ENCODE measurements around the gene MS4A6A.

Gene MS4A6A

DNA sequence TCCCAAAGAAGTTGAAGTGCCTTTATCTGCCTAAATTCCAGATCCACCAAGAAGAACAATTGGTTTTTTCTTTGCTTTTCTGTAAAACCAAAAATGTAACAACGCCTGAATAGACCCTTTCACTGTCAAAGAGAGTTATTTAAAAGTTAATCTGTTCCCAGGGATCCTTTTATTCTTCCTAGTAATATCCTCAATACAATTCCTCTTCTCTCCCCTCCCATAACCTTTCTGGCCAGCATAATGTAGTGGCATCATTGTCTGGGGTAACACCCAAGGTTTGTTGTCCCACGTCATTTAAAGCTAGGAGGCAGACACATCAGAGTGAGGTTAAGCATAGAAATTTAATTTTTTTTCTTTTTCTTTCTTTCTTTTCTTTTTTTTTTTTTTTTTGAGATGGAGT lies 54.5 kb downstream of the MS4A6A start:
- DNase-seq (ENCODE audit: low read depth): no peak
- no peak for TF ChIP-seq CTCF (IDR thresholded peaks at IDR 0.05; ENCODE audit: control insufficient read depth, extremely low read depth, insufficient read depth)
- H3K4me3 ChIP-seq (ENCODE audit: low read depth, low read length): no peak overlapping the region

DNA sequence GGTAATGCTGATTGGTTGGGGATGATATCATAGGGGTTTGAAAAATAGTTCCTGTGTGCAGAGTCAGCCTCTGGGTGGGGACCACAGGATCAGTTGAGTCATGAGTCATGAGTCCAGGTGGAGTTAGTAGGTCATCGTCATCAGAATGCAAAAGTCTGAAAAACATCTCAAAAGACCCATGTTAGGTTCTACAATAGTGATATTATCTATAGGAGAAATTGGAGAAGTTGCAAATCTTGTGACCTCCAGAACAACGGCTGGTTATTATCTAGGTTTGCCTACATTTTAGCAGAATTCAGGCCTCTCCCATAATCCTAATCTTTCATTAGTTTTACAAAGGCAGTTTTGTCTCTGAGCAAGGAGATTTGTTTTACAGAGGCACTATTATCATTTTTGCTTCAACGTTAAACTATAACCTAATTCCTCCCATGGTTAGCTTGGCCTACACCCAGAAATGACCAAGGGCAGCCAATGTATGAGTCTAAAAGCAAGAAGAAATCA lies 55.5 kb downstream of the MS4A6A start:
- no peak for DNase-seq (ENCODE audit: low read depth)
- TF ChIP-seq CTCF (IDR thresholded peaks at IDR 0.05; ENCODE audit: control insufficient read depth, extremely low read depth, insufficient read depth): no peak
- H3K4me3 ChIP-seq (ENCODE audit: low read depth, low read length): no peak overlapping the region

GRCh38 chr11:60125956-60126585 lies 56.8 kb downstream of the MS4A6A start:
- no peak for TF ChIP-seq CTCF (IDR thresholded peaks at IDR 0.05; ENCODE audit: control insufficient read depth, extremely low read depth, insufficient read depth)
- no peak overlapping the region for H3K4me3 ChIP-seq (ENCODE audit: low read depth, low read length)
- no peak for DNase-seq (ENCODE audit: low read depth)

- no peak for DNase-seq (ENCODE audit: low read depth)
- H3K4me3 ChIP-seq (ENCODE audit: low read depth, low read length): no peak overlapping the region
- no peak for TF ChIP-seq CTCF (IDR thresholded peaks at IDR 0.05; ENCODE audit: control insufficient read depth, extremely low read depth, insufficient read depth)
Measured at GRCh38 chr11:60124802-60125432, 58.0 kb downstream of the MS4A6A start.

Measured in LNCaP clone FGC (cell line).